ENCODE data around the gene FASTK.
A peak's percentile ranks its signal among the peaks of the same experiment; 100 is the strongest.

FASTK gene, protein sequence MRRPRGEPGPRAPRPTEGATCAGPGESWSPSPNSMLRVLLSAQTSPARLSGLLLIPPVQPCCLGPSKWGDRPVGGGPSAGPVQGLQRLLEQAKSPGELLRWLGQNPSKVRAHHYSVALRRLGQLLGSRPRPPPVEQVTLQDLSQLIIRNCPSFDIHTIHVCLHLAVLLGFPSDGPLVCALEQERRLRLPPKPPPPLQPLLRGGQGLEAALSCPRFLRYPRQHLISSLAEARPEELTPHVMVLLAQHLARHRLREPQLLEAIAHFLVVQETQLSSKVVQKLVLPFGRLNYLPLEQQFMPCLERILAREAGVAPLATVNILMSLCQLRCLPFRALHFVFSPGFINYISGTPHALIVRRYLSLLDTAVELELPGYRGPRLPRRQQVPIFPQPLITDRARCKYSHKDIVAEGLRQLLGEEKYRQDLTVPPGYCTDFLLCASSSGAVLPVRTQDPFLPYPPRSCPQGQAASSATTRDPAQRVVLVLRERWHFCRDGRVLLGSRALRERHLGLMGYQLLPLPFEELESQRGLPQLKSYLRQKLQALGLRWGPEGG

DNA sequence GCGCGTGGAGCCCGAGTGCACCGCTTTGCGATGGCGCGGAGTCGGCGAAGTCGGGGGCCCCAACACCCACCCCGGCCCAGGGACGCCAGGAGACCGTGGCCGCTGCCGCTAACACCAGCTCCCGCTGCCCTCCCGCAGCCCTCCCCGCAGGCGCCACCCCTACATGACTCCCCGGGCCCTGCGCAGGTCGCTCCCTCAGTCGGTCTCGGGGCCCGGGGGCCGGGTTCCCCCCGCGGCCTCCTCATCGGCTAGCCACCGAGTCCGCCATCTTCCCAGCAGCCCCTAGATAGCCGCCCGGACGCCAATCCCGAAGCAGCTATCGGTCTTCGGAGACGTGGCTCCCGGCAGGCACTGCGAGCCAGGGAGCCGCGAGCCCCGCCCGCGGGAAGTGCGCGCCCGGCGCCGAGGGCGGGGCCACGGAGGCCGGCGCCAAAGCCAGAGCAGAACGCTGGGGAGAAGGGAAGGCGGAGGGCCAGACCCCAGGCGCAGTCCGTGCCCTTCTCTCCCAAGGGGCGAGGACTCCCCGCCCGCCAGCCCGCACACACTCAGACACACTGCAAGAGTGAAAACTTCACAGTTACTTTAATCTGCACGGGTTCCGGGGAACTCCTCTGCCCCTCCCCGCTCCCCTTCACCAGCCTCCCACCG lies at the start of gene FASTK:
Gene FASTK, minus strand, starts transcription at position 288 of the 648 bp plus-strand sequence. Its CDS starts 43 bp downstream, at position 245.
- DNase-seq (ENCODE audit: low read depth) = peak; percentile 86

DNA sequence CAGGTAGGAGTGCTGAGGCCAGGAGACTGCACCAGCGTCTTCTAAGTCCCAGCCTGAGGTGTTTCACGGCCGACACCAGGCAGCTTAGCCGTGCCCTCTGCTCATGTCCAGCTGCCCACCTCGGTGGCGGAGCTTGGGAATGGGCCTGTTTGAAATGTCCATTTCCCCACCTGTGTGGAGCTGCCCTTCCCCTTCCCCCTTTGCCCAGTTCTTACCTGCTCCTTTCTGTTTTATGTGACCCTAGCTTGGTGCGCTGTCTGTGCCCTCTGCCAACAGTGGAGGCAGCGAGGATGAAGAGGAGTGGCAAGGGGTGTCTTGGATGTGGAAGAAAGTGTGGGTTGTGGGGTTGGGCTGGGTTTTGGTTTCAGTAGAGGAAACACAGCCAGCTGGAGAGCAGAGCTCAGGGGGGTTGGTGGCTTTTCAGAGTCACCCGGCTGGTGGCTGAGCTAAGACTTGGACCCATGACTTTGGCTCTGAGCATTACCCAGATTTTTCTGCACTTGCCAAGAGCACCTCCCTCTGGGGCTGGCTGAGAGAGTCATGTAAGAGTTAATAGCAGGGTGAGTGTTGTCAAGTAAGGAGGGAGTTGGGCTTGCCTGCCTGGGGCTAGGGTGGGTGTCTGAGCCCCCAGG lies 49.5 kb upstream of the FASTK start:
- DNase-seq (ENCODE audit: low read depth) = no peak

DNA sequence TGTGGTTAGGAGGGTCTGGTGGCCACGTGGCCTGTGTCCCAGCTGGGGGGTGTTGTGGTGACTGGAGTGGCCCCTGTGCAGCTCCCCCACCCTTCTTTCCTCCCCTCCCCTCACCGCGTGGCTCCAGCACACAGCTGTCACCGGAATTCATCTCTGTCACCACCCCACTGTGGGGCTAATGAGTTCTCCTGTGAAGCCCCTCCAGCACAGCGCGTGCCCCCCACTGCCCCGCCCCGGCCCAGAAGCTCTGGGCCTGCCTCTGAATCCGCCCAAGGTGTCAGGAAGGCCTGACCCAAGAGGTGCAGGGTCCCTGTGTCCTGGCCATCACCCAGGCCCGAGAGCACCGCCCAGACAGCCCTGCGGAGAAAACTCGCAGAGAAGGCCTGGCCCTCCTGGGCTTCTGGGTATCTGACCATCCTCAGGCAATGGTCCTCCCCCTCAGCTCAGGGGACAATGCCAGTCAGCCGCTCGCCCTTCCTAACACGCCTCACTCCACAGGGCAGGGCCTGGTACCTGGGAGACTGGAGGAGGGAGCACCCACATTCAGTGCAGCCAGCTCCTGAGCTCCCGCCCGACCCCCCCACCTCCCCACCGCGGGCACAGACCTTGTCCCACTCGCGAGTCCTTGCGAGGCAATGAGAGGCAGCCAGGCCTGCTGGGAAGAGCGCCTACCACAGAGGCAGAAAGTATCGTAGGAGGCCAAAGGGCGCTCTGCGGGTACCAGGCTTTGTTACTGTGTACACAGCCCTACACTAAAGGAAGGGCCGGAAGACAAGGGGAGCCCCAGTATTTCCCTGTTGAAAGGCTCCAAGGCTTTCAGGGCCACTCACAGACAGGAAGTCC lies 48.7 kb upstream of the FASTK start:
- no peak for DNase-seq (ENCODE audit: low read depth)

DNA sequence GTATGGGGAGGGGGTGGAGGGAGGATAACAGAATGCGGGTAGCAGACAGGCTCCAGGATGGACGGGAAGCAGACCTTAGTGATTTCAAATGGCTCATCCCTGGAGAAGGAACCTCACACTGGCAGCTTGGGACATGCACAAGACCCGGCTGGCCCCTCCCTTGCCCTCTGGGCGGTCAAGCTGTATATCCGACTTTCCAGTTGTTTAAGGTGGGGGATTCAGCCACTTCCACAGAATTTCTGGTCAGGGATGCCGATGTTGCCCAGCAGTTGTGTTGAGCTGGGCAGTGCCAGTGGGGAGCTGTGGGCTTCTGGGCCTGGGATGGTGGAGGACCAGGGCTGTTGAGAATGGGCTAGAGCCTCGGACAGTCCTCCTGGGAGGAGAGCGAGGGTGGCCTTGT lies 48.1 kb upstream of the FASTK start:
- no peak for DNase-seq (ENCODE audit: low read depth)

DNA sequence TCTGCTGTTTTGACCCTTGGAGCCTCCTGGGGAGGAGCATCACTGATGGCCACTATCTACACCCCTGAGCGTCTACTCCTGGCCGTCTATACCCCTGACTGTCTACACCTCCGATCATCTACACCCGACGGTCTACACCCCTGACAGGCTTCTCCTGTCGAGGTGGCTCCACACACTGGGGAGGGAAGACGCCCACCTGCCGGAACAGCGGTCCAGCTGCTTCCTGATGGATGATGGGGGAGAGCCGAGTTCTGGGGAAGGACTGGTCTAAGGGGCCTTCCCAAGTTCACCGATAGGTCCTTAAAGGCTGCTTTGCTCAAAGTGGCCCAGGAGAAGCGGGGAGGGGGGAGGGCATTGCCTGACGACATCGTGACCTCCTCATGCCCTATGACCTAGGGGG lies 47.5 kb upstream of the FASTK start:
- no peak for DNase-seq (ENCODE audit: low read depth)

DNA sequence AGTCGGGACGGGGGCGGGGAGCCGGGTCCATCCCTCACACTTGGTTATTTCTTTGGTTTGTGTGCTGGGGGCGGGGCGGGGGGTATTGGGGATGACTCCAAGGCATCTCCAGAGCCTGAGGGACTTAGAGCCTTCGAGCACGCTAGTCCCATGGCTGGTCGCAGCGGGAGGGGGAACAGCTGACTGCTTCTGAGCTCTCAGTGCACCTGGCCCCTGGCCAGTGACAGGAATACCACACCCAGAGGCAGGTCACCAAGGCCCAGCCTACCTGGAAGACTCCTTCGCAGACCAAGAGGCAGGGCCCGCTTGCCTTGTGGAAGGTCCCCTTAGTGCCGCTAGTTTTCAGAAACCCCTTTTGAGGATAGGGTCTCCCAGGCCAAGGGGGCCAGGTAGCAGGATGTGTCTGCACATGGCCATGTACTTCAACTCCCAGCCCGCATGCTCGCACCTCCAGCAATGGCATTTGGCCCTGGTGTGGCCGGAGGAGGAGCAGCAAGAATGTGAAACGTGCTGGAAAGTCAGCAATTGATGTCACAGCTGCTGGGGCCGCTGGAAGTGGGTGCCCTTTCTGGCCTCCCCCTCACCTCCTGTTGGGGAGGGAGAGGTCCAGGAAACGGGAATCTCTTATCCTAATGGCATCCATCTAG lies 46.0 kb upstream of the FASTK start:
- no peak for DNase-seq (ENCODE audit: low read depth)

DNA sequence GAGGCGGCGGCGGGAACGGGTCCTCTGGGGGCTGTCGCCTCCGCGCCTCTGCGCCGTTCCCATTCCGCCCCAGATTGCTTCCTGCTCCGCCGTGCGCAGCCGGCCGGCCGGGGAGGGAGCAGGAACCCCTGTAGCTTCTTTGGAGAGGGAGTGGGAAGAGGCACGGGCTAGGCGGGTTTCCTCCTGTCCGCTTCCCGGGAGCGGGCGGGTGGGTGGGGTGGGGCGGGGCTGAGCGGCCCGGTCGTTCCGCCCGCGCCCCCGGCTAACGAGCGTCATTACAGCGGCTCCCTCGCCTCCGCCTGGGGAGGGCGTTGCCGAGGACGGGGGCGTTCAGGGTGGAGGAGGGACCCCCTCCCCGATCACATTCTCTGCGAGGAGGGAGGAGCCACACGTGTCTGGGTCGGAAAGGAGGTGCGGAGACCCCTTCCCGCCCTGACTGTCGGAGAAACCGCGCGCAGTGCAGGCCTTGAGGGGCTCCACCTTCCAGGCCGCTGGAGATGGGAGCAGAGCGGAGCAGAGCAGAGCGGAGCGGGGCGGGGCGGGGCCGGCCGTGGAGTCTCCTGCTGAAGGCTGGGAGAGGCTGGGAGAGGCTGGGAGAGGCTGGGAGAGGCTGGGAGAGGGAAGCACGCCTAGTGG lies 45.4 kb upstream of the FASTK start:
- DNase-seq (ENCODE audit: low read depth) = no peak

DNA sequence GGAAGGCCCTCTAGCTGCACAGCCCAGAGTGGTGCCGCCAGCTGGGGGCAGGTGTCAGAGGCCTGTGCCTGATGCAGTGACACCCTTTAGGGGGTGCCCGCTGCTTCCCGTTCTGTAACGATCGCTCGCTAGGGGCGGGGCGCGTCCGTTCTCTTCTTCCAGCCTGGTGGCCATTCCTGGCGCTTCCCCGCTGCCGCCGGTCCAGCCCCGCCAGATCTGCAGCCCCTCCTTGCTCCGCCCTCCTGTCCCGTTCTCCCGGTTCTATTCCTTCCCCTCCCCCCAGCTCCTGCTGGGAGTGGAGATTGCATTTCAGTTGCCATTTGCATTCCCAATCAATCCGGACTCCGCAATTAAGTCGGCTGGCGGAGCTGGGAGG lies 44.8 kb upstream of the FASTK start:
- DNase-seq (ENCODE audit: low read depth) = no peak

DNA sequence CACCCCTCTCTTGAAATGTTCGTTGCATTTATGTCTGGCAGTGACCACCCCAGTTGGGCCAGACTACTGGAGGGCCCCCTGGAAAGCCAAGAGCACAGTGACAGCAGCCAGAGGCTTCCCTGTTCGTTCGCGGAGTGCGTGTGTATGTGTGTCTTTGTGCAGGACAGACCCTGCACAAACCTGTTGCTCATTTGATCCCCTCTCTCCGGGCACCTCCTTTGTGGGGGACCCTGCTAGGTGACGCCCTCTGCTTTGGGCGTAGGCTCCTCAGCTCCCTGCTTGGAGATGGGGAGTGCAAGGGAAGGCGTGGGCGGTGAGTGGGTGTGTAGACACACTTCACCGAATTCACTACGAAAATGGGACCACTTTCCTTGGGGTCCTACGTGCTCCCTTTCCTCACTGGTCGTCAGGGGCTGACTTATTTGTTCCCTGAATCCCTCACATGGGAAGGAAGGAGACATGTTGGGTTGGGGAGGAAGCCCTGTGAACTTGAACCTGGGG lies 44.3 kb upstream of the FASTK start:
- DNase-seq (ENCODE audit: low read depth) = no peak

DNA sequence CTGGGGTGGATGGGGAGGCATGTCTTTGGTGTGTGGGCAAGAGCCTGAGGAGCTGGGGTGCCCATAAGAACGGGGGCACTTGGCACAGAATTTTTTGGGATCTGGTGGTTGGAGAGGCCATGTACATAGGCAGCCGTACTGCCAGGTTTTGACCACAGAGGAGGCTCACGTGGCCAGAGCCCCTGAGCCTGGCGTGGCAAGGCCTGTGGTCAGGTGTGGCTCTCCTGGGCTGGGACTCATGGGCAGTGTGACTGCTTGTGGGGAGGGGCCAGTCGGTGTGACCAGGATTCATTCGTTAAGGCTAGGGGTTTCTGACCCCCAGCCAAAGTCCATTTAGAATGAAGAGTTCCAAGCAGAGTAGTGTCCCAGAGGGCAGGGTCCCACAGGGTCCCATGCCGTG lies 43.9 kb upstream of the FASTK start:
- DNase-seq (ENCODE audit: low read depth) = no peak

DNA sequence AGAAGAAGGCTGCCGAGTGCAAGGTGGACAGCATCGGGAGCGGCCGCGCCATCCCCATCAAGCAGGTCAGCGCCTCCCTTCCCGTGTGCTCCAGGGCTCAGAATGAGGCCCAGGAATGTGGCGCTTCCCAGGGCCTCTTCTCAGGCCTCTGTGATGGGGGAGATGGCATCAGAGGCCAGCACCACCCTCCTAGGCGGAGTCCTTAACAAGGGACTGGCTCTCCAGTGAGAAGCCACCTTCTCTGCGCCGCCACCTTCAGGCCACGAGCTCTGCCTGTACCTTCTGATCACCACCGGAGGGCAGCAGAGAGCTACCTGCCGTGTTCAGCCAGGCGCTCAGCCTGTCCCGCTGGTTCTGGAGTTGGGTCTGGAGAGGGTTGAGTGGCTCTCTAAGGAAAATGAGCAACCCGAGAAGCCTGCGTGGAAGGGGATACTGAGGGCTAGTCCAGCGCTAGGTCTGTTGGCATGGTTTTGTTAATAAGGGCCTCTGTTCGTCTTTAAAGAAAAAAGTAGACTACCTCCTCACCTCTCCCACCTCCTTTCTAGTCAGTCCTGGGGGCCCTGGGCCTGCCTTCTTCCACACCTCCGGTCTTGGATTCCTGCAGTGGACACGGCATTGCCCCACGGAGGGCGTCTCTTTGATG lies 43.3 kb upstream of the FASTK start:
- peak; percentile 63 for DNase-seq (ENCODE audit: low read depth)

DNA sequence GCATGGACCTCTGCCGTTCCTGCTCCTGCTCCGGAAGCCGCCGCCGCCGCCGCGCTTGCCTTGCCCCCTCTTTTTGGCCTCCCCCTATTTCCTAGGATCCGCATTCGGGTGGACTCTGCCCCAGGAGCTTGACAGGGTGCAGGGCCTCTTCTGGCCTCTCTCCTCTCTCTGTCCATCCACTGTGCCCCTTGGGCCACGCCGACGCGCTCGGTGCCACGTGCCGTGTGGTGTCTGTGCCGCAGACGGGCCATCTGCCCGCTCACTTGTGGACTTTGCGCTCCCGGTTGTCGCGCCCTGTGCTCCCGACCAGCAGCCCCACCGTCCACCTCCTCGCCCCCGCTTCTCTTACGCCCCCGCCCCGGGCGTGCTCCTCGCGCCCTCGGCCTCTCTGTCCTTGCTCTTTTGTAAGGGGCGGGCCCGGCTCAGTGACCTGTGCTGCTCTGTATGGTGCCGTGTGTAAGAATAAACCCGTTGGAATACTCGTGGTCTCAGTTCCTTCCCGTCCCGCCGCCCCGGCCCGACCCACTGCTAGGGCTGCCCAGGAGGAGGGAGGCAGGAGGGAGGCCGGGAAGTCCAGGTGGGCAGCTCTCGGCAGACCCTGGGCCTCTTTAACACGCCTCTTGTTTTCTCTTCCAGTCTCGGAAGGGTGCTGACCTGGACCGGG lies 42.7 kb upstream of the FASTK start:
- DNase-seq (ENCODE audit: low read depth) = no peak

DNA sequence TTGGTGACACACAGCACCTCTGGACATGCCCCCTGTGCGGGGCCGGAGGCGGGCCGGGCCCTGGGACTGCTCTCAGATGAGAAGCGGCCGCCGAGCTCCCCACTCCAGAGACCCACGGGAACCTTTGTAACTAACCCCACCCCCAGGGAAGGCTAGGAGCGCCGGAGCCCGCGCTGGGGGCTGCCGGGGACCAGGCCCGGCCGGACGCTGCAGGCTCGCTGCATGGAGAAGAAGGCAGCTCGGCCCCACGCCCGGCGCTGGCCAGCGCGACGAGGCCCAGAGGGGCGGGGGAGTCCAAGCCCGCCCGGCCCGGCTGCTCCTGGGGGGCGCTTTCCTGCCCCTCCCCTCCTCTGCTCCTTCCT lies 42.2 kb upstream of the FASTK start:
- no peak for DNase-seq (ENCODE audit: low read depth)

DNA sequence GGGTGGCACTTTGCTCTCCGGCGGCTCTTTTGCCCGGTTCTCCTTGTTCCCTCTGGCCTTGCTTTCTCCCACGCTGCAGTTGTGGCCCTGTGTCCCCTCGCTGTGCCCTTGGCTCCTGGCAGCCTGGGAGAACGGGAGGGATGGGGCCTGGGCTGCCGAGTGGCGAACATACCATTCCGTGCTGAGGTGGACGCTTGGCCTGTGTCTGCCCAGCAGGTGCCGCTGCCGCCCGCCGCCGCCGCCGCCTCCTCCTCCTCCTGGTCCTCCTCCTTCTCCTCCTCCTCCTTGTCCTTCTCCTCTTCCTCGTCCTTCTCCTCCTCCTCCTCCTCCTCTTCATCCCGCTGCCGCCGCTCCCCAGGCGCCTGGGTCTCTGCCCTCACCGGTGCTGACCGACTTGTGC lies 41.7 kb upstream of the FASTK start:
- DNase-seq (ENCODE audit: low read depth) = no peak

DNA sequence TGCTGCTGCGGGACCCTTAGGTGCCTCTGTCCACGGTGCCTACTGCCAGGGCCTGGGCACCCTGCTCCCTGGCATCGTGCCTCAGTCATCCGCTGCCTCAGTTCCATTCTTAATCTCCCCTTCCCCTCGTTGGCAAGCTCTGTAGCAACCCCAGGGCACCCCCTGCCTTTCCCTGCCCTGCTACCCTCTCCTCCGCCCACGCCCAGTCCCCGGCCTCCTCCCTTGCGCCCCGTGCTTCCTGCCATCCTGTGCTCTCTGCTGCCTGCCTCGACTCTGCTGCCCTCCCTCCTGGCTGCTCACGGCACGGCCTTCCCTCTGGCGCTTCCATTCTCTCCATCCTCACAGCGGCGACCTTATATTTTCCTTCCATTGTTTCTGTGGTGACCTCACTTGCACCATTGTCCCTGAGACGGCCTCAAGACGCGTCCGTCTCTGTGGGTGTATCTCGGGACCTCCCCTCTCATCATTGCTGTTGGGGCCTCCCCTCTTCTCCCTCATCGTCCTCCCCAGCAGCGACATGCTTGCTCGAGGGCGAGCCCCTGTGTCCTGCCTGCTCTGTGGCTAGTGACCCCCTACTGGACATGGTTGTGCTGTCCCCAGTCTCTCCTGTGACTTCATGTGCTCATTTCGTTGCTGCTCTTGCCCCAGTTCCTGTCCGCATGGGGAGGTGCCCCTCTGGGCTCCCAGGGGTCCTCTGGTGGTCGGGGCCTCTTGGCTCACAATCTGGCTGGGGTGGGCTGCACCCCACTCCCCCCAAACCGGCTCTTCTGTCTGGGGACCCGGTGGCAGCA lies 41.0 kb upstream of the FASTK start:
- no peak for DNase-seq (ENCODE audit: low read depth)

DNA sequence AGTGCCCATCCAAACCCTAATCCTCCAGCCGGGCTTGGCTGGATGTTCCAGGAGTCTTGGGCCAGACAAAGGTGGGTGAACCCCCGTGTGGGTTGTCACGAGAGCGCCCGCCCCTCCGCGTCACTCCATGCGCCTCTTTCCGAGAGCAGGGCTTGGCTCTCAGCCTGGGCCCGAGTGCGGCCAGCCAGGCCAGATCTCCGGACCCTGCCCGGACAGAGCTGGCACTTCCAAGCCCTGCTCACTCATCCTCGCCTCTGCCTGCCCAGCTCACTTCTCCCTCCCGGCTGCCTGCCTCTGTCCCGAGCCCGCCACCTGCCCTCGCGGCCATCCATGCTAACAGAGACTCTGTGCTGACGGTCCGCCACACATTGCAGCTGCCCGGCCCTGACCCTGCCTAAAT lies 40.3 kb upstream of the FASTK start:
- DNase-seq (ENCODE audit: low read depth) = no peak

DNA sequence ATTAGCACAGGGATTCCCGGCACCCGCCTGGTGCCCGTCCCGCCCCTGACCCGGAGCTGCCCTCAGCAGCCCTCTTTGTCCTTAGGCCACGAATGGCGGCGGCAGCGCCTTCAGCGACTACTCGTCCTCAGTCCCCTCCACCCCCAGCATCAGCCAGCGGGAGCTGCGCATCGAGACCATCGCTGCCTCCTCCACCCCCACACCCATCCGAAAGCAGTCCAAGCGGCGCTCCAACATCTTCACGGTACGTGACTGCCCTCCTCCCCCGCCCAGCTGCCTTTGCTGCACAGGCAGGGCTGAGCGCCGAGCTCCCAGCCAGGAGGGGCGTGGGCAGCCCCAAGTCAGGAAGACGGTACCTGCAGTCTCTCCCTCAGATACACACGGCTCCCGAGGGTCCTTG lies 39.3 kb upstream of the FASTK start:
- DNase-seq (ENCODE audit: low read depth) = no peak

DNA sequence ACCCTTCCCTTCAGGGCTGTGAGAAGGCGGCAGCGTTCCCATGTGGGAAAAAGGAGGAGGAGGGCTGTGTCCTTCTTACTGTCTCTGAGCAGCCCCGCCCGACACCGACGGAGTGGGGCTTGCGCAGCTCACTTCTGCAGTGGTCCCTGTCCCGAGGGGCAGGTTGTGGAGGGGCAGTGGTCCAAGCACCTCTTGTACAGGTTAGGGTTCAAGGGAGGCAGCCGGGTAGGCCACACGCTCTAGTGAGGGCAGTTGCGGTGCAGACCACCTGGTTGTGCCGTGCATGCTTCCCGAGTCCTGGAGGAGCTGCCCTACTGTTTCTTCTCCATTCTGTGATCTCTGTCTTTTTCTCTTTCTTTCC lies 38.4 kb upstream of the FASTK start:
- DNase-seq (ENCODE audit: low read depth) = no peak

Measured in amniotic epithelial cell (primary cell).